GM18909 (cell line): Measurements from ENCODE around the gene HPCAL4.

Experiments used
- ATAC-seq: cut with Tn5 transposase; IDR thresholded peaks from one replicate; pipeline ENCODE4 v1.9.1; 2021; ENCODE audit warnings: mild to moderate bottlenecking; ENCODE audit not compliant: unreplicated experiment, poor library complexity

The HPCAL4 gene

GRCh38 chr1:39679821-39680220 is 11.4 kb downstream of the HPCAL4 start:
- ATAC-seq: no peak

- ATAC-seq: no peak
Measured at GRCh38 chr1:39678889-39679288, 12.3 kb downstream of the HPCAL4 start.

DNA sequence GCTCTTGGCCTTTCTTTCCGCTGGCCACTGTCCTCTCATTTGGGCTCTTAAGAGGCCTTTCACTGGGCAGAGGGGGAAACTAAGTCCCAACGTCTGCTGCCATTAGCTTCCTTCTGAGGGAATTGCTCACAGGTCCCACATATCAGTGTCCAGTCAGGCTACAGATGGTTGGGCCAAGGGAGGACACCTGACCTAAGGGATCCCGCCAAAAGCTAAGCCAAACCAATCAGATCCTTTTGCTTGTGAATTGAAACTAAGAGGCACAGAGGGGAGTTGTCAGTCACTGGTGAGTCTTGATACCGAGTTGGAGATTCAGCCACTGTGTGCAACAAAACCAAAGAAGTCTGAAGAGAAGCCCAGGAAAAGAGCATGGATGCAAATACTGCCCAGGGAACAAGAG is 13.6 kb downstream of the HPCAL4 start:
- ATAC-seq: no peak

GRCh38 chr1:39676948-39677548 is 14.2 kb downstream of the HPCAL4 start:
- no peak for ATAC-seq

- no peak for ATAC-seq
Measured at GRCh38 chr1:39675220-39675619, 16.0 kb downstream of the HPCAL4 start.

DNA sequence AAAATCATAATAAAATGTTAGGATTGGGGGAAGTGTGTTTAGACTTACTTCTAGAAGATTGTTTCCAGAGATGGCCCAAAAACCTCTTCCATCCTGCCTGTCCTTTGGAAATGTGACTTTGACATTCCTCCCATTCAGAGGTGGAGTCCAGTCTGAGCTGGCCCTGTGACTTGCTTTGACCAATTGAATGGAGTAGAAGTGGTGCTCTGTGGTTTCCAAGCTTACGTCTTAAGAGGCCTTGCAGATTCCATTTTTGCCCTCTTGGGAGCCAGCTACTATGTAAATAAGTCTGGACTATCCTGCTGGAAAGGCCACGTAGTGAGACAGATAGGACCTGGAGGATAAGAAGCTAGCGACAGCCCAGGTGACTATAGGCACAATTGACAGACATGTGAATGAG is 18.0 kb downstream of the HPCAL4 start:
- ATAC-seq: no peak

GRCh38 chr1:39672551-39672947 is 18.7 kb downstream of the HPCAL4 start:
- no peak for ATAC-seq

- no peak for ATAC-seq
Measured at GRCh38 chr1:39671793-39672550, 19.3 kb downstream of the HPCAL4 start, which contains the start of gene NT5C1A. TSS of gene NT5C1A (minus strand) at chr1:39672107. CDS start at chr1:39672038, 69 bp downstream.

- ATAC-seq: no peak
Measured at GRCh38 chr1:39671433-39671792, 19.8 kb downstream of the HPCAL4 start.

GRCh38 chr1:39670689-39671088 is 20.5 kb downstream of the HPCAL4 start:
- ATAC-seq: no peak

DNA sequence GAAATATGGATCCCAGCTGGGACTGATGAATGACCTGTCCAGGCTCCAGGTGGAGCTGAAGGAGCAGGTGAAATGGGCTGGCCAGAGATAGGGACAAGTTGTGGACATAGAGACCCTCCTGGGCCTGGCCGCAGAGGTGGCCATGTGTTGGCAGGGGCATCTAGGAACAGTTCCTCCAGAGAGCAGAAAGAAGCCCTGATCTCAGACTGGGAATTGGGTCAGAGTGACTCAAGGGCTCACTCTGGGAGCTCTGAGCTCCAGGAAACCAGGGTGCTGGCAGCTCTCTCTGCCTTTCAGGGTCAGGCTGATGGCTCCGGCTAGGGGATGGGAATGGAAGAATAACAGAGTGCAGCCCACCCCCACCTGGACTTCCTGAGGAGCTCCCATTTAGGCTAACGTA is 22.3 kb downstream of the HPCAL4 start:
- ATAC-seq: no peak

GRCh38 chr1:39668111-39668510 is 23.1 kb downstream of the HPCAL4 start:
- ATAC-seq: no peak

GRCh38 chr1:39666772-39667171 is 24.5 kb downstream of the HPCAL4 start:
- ATAC-seq: peak; percentile 87

GRCh38 chr1:39663559-39663958 is 27.7 kb downstream of the HPCAL4 start:
- ATAC-seq: no peak

DNA sequence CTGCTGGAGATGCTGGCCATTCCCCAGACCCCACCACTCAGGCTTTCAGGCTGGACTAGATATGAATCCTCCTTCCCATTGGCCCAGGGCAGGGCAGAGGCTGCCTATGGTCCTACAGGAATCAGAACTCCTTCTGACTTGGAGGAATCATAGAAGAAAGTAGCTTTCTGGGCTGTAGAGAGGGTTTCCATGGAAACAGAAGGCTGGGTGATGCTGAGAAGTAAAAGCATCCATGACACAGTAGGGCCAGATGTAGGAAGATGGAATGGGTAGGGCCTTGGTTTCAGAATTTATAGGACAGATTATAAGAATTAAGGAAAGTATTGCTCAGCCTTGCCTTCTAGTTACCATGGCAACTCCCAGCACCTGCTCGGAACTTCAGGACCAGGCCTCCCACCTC is 28.4 kb downstream of the HPCAL4 start:
- ATAC-seq: no peak

- no peak for ATAC-seq
Measured at GRCh38 chr1:39659538-39659937, 31.7 kb downstream of the HPCAL4 start.

DNA sequence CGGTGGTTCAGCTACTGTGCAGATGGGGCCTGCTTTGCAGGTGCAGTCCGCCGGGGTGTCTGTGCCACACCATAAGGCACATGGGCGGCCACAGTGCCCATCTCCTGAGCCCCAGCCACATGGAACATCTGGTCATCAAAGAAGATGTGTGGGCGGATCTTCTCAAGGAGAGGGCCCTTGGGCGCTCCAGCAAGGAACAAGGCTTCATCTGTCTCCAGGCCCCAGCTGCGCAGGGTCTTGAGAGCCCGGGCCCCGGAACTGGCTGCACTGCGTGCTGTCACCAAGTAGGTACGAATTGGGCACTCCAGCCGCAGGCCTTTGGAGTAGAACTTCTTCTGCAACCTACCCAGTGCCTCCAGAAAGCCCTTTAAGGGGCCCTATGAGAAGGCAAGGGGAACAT is 32.1 kb downstream of the HPCAL4 start:
- no peak for ATAC-seq

DNA sequence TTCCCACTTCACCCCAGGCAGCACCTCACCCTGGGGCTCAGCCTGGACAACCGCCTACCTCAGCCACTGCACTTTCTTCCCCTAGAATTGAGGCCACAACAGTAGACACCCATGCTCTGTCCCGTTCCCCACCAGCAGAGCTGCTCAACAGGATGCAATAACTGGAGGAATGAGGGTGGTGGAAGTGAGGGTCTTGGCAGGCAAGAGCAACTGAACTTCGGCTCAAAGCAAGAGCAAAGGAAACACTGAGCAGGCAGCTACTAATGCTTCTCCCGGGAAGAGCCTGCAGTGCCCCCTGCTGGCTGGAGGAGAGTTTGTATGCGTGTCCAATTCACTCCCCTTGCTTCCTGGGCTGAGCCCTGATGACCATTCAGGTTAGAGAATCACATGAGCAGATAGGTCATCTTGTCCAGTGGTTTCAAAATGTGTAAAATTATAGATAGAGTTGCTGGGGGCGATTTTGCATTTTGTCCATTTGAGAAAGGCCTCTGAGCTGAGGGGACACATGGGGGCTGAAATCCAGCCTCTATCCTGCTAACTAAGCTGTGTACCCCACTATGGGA is 33.2 kb downstream of the HPCAL4 start:
- peak; percentile 53 for ATAC-seq

- ATAC-seq: no peak
Measured at GRCh38 chr1:39657402-39657801, 33.8 kb downstream of the HPCAL4 start.

DNA sequence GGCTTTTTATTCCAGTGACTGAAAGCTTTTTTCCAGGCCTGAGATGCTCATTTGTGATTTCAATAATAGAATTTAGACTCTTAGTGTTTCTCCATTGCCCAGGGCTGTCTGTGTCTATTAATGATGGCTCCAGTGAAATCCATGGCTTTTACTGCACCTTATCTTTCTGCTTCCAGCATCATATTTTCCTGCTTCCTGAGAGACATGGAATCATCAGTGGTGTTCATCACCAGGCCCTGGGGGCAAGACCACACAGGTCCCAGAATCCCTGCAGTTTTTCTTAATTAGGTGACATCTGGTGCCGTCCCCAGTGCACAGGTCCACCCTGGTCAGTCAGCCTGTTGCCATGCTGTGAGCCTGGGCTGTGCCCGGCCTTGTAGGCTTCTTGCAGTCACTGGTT is 34.8 kb downstream of the HPCAL4 start:
- no peak for ATAC-seq

- ATAC-seq: no peak
Measured at GRCh38 chr1:39655578-39656268, 35.5 kb downstream of the HPCAL4 start.
